ENCODE data around the gene CA10. TPM values are rescaled to one million over a fixed set of nuclear protein-coding genes. Genes with fewer than 3 reads are reported as not detected.

Gene CA10
- total and polyA plus RNA-seq, 2 experiments from 2014 or later: not detected

DNA sequence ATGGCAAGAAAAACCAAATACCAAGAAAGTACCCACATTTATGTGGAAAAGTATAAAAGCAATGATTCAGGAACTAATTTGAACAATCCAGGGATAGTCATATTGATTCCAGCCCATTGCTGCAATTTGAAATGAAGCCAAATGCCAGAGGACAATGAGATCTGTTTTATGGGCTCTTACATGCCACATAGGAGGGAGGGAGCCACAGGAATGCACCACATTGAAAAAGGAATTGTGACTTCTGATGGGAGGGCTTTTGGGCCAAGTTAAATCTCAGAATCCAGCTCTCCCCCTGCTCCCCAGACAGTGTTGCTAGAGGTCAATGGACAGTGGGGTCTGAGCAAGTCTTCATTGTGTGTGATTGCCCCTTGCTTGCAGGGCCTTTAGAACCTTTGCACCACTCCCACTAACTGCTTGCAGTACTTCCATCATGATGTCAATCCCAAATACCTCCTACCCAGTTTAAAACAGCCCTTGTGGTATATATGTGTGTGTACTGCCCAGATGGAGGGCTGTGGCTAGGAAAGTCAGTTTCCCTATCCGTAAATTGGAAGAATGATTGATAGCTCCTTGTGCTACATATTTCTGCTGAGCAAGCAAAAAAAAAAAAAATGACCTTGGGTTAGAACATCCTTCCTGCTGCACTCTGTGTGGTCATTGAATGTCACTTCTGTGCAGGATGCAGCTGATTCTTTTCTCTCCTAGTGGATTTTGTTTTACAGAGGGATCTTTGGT lies 491.4 kb downstream of the CA10 start:
- no peak overlapping the region for H3K9ac ChIP-seq
- H3K27me3 ChIP-seq (replicated peaks; ENCODE audit: insufficient read depth): no peaks in the 10 kb centered on the region
- H3K4me2 ChIP-seq (ENCODE audit: unreplicated experiment): no peak overlapping the region
- WGBS, 2 experiments (ENCODE audit: low coverage in 1 of 2, low lambda C conversion rate in 2 of 2, missing lambda C conversion rate in 2 of 2): 14 to 17% methylated on average over 1 of the region's 1 CpG
- H3K27ac ChIP-seq: no peak overlapping the region
- no peaks in the 10 kb centered on the region for H4K20me1 ChIP-seq (ENCODE audit: insufficient read depth)
- H3K36me3 ChIP-seq (ENCODE audit: low read depth): no peaks in the 10 kb centered on the region
- no peak for DNase-seq
- in situ Hi-C loops (cut with MboI): no loop called here
- no peaks in the 10 kb centered on the region for H3K9me3 ChIP-seq (ENCODE audit: low read depth)
- no peaks in the 10 kb centered on the region for H3K79me2 ChIP-seq (ENCODE audit: insufficient read depth)
- H2AFZ ChIP-seq: no peak overlapping the region
- no peak overlapping the region for H3K4me3 ChIP-seq
- no peaks in the 10 kb centered on the region for H3K4me1 ChIP-seq (ENCODE audit: insufficient read depth)
- TF ChIP-seq EZH2 (IDR thresholded peaks at IDR 0.05; ENCODE audit: insufficient read depth, poor library complexity, severe bottlenecking) (no peak), EZH2phosphoT487 (IDR thresholded peaks at IDR 0.05; ENCODE audit: insufficient read depth, low read depth) (no peak)
- H3K9me2 ChIP-seq (ENCODE audit: insufficient read depth): no peaks in the 10 kb centered on the region
- H3F3A ChIP-seq (ENCODE audit: insufficient read depth): no peaks in the 10 kb centered on the region

DNA sequence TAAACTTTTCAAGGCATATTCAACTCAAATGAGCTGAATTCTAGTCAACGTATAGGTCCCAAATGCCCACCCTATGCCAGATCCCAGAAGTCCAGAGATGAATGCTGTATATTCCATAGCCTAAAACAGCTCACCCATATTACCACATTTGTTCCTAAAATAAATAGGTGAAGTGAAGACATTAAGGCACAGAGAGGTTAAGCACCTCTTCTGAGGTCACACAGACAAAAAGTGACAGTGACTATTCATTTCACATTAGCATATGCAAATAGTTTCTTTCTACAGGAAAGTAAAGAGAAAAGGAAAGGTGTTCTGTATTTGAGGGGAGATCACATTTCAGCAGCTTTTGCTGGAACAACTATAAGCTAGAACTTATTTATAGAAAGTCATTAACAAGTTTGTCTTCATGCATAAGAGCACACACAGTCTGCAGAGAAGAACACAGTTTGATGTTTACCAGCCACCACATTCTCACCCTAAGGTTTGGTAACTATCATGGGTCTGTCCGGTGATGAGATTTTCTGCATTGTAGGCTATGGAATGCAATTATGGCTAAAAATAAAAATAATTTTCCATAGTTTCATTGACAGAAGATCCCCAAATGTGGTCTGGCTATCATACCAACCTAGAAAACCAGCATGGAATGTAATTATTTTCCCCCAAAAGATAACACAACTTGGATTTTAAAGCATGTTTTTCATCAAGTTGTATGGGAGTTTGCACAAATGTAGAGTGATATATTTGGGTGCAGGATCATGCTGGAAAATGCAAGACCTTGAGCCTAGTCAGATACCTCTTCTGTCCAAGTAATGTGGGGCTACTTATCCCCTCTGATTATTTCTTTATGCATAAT lies 496.1 kb downstream of the CA10 start:
- no peaks in the 10 kb centered on the region for H3F3A ChIP-seq (ENCODE audit: insufficient read depth)
- no peaks in the 10 kb centered on the region for H4K20me1 ChIP-seq (ENCODE audit: insufficient read depth)
- 6 to 8% methylated on average over 2 of the region's 2 CpGs for WGBS, 2 experiments (ENCODE audit: low coverage in 1 of 2, low lambda C conversion rate in 2 of 2, missing lambda C conversion rate in 2 of 2)
- no peaks in the 10 kb centered on the region for H3K9me3 ChIP-seq (ENCODE audit: low read depth)
- no peaks in the 10 kb centered on the region for H3K79me2 ChIP-seq (ENCODE audit: insufficient read depth)
- H3K27ac ChIP-seq: no peak overlapping the region
- in situ Hi-C loops (cut with MboI): no loop called here
- TF ChIP-seq EZH2phosphoT487 (IDR thresholded peaks at IDR 0.05; ENCODE audit: insufficient read depth, low read depth) (no peak), EZH2 (IDR thresholded peaks at IDR 0.05; ENCODE audit: insufficient read depth, poor library complexity, severe bottlenecking) (no peak)
- H3K4me1 ChIP-seq (ENCODE audit: insufficient read depth): no peaks in the 10 kb centered on the region
- no peaks in the 10 kb centered on the region for H3K36me3 ChIP-seq (ENCODE audit: low read depth)
- no peaks in the 10 kb centered on the region for H3K9me2 ChIP-seq (ENCODE audit: insufficient read depth)
- no peak overlapping the region for H3K4me2 ChIP-seq (ENCODE audit: unreplicated experiment)
- no peaks in the 10 kb centered on the region for H3K27me3 ChIP-seq (replicated peaks; ENCODE audit: insufficient read depth)
- no peak overlapping the region for H2AFZ ChIP-seq
- H3K9ac ChIP-seq: no peak overlapping the region
- no peak for DNase-seq
- H3K4me3 ChIP-seq: no peak overlapping the region

DNA sequence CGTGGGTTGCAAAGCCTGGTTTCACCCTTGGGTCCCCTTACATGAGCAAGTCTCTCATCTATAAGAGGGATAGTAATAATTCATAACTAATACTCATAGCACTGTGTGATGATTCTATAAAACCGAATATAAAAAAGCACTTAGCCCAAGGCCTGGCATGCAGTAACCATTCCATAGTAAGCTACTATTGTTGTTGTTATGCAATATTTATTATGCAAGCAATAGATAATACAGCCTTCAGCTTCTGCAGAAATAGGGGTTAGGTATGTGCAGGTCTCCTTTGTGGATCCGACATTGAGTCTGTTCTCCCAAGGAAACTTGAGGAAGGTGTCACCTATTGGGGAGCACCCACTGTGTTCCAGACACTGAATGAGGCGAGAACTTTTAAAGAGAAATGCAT lies 497.1 kb downstream of the CA10 start:
- Histone ChIP-seq H3K9me3 (ENCODE audit: low read depth) (no peaks in the 10 kb centered on the region), H3K36me3 (ENCODE audit: low read depth) (no peaks in the 10 kb centered on the region), H3K9me2 (ENCODE audit: insufficient read depth) (no peaks in the 10 kb centered on the region), H3K79me2 (ENCODE audit: insufficient read depth) (no peaks in the 10 kb centered on the region), H3F3A (ENCODE audit: insufficient read depth) (no peaks in the 10 kb centered on the region), H3K4me3 (no peak overlapping the region), H3K27ac (no peak overlapping the region), H3K4me1 (ENCODE audit: insufficient read depth) (no peaks in the 10 kb centered on the region), H3K4me2 (ENCODE audit: unreplicated experiment) (no peak overlapping the region), H4K20me1 (ENCODE audit: insufficient read depth) (no peaks in the 10 kb centered on the region), H3K9ac (no peak overlapping the region), H2AFZ (no peak overlapping the region), H3K27me3 (replicated peaks; ENCODE audit: insufficient read depth) (no peaks in the 10 kb centered on the region)
- in situ Hi-C loops (cut with MboI): no loop called here
- no peak for DNase-seq
- 12 to 15% methylated on average over 4 of the region's 4 CpGs for WGBS, 2 experiments (ENCODE audit: low coverage in 1 of 2, low lambda C conversion rate in 2 of 2, missing lambda C conversion rate in 2 of 2)
- no peak for TF ChIP-seq EZH2 (IDR thresholded peaks at IDR 0.05; ENCODE audit: insufficient read depth, poor library complexity, severe bottlenecking)

DNA sequence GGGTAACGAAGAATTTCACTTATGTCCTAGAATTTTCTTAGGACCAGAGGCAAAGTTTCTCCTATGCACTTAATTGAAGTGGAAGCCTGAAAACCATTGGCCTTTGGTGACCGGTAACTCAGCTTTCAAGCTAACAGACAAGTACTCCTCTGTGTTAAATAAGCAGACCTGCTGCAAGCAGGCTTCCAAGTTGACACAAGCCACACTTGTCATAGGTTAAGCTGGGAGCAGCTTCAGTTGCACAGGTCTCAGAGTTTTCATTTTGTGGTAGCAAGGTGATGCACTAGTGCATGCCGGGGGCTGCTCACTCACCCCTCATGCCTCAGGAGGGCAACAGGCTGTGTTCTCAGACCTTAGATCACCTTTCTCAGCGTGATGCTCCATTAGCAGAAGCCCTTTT lies 498.2 kb downstream of the CA10 start:
- Histone ChIP-seq H3K9me3 (ENCODE audit: low read depth) (no peaks in the 10 kb centered on the region), H3K4me2 (ENCODE audit: unreplicated experiment) (no peak overlapping the region), H3K9ac (no peak overlapping the region), H3K4me3 (no peak overlapping the region), H3K4me1 (ENCODE audit: insufficient read depth) (no peaks in the 10 kb centered on the region), H3K9me2 (ENCODE audit: insufficient read depth) (no peaks in the 10 kb centered on the region), H3K27me3 (replicated peaks; ENCODE audit: insufficient read depth) (no peaks in the 10 kb centered on the region), H3F3A (ENCODE audit: insufficient read depth) (no peaks in the 10 kb centered on the region), H4K20me1 (ENCODE audit: insufficient read depth) (no peaks in the 10 kb centered on the region), H3K27ac (no peak overlapping the region), H3K79me2 (ENCODE audit: insufficient read depth) (no peaks in the 10 kb centered on the region), H2AFZ (no peak overlapping the region), H3K36me3 (ENCODE audit: low read depth) (no peaks in the 10 kb centered on the region)
- 13 to 24% methylated on average over 4 of the region's 4 CpGs for WGBS, 2 experiments (ENCODE audit: low coverage in 1 of 2, low lambda C conversion rate in 2 of 2, missing lambda C conversion rate in 2 of 2)
- TF ChIP-seq EZH2phosphoT487 (IDR thresholded peaks at IDR 0.05; ENCODE audit: insufficient read depth, low read depth): no peak
- no peak for DNase-seq
- in situ Hi-C loops (cut with MboI): no loop called here
